Fibroblast of skin of scalp (primary cell): ENCODE data around the gene FAP.

Experiments used
- DNase-seq: peaks from one replicate; pipeline ENCODE4 v3.0.0-alpha.2; 2013

FAP gene

DNA sequence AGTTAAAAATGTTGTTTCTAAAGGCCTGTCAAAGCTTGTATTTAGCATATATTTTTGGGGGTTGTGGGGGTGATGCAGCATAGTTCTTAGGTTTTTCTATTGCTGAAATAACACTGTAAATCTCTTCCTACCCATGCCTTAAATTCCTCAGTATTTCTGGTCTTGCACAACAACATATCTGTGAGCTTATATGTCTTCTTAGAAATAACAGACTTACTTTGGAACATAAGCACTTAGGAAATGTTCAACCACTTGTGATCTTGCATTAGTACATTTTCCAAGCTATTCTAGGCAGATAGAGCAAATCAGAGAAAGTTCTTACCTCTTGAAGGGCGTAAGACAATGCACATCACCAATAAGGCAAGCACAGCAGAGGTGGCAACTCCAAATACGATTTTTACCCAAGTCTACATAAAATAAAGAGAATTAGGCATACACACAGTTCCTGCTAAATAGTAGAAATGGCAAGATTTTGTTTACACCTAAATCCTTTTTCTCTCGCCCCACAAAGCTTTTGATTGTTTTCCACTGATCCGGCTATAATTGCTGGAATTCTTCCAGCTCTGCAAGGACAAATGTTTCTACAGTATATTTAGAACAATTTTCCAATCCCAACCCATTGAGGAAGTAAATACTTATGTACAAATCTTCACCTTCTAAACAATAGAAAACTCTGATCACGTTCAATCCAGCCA, 512 bp downstream of the FAP start:
- peak; percentile 93 for DNase-seq

DNA sequence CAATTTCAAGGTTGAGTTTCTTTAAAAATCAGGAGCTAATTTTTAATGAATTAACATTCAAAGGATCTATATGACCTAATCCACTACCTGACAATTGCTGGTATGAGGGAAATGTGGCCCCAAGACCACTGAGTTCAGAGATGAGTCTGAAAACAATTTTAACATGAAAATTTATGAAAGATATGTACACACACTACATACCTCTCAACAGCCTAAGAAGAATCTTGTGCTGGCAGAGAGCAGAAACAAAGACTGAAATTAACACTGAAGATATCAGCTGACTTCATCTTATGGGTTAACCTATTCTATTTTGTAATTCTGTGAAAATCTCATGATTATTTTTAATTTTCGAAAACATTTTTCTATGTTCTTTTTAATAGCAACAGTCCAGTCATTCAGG, 1.7 kb downstream of the FAP start:
- no peak for DNase-seq

DNA sequence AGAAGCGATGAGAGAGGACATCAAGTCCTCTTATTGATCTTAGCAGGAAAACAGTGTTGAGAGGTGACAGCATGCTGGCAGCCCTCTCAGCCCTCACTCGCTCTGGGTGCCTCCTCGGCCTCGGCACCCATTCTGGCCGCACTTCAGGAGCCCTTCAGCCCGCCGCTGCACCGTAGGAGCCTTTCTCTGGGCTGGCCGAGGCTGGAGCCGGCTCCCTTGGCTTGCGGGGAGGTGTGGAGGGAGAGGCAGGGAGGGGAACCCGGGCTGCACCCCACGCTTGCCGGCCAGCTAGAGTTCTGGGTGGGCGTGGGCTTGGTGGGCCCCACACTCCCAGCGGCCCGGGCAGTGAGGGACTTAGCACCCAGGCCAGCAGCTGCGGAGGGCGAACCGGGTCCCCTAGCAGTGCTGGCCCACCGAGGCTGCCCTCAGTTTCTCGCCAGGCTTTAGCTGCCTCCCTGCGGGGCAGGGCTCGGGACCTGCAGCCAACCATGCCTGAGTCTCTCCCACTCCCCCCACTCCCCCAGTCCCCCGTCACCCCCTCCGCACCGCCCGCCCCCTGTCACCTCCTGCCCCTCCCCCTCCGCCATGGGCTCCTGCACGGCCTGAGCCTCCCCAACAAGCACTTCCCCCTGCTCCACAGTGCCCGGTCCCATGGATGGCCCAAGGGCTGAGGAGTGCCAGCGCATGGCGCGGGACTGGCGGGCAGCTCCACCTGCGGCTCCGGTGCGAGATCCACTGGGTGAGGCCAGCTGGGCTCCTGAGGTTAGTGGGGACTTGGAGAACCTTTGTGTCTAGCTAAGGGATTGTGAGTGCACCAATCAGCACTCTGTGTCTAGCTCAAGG, 8.4 kb downstream of the FAP start:
- no peak for DNase-seq

DNA sequence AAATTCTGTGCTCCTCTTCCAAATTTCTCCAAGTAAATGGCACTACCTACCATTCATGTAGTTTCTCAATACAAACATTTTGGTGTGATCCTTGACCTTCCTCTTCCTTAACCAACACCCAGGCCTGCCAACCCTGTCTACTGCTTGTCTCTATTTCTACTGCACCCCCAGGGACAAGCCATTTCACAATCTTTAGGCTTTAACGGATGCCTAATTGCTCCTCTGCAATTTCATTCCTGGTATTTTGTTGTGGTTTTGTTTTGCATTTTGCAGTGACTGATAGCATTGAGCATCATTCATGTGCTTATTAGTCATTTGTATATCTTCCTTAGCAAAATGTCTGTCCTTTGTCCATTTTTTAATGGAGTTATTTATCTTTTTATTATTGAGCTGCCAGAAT, 10.0 kb downstream of the FAP start:
- peak; percentile 74 for DNase-seq

DNA sequence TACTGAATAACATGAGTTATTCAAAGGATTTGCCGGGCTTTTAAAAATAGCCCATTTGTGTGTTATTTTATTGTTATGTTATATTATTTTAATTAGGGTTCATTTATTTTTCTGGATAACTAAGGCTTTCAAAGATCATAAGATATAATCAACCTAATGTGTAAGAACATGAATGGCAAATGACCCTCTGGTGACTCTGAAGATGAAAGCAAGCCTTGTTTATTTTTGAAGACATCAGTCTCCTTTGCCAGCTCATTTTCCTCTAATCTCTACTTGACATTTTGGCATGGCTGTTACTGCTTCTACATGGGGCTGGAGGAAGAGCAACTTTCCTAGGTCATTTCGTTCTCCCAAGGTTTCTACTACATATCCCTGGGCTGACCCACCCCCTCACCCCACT, 10.6 kb downstream of the FAP start:
- no peak for DNase-seq

DNA sequence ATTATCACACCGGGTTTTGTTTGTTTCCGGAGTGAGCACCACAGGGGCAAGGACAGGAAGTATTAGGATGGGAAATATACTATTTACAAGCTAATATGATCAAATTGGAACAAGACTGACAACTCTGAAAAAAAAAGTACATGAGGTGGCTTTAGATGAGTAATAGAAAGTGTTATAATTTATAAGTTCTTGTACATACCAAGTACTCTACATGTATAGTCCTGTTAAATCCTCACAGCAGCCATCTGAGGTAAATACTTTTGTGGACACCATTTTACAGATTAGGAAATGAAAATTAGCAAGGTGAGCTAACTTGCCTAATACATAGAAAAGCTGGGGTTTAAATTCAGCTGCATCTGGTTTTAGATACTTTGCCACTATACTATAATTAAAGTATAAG, 11.2 kb downstream of the FAP start:
- DNase-seq = no peak

DNA sequence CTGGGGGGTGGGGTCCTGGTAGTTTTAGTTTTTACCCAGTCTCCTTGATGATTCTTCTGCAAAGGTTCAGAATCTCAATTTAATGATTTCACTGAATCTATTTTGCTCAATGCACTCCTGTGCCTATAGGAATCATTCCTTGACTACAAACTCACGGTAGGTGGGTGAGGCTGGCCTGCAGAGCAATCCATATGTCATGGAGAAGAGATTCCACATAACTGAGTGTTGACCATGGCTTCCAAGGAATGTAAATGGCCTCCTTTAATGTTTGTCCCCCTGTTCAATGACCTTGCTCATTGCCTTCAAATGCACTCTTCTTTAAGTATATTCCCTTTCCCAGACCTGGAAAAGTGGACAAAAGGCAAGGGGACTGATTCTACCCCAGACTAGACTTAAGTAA, 12.5 kb downstream of the FAP start:
- peak; percentile 23 for DNase-seq

DNA sequence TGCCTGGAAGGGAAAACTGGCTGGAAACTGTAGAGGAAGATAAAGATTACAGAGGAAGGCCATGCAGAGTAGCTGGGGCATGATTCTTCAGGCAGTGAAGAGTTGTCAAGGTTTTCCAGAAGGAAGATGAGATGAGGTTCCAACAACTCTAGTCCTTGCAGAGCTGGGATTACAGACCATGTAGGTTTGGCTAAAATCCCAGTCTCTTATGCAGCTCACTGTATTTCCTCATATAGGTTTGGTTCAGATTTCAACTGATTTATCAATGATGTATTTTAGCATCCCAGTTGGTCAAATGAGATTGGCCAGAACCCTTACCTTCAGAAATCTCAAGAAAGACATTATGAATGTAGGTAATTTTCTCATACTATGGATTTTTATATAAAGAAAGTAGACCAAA, 16.4 kb downstream of the FAP start:
- DNase-seq = no peak

DNA sequence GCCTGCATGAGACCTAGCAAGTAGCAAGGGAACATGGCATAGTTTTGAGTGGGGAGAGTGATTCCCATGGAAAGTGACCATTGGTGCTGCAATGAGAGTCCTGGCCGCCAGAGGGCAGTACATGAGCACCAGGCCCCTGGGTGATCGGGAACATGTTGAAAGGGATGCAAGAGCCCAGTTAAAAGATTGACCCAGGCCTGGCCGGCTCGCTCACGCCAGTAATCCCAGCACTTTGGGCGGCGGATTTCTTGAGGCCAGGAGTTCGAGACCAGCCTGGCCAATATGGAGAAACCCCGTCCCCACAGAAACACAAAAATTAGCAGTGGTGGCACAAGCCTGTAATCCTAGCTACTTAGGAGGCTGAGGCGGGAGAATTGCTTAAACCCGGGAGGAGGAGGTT, 22.2 kb downstream of the FAP start:
- DNase-seq = peak; percentile 68

DNA sequence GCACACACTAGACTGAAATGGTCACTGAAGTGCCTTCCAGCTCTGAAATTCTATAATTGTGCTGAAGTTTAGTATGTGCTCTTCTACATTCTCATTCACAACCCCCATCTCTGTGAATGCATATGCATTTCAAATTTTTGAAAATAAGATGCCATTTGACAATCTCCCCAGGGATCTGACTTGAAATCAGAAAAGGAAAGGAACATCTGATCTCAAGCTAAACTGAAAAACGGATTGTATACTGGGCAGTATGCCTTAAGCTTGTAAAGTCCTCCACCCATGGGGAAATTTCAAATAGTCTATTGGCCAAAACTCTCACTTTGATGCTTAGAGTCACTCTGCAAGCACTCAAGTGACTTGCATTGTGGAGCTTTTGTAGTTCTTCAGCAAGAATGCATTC, 22.9 kb downstream of the FAP start:
- no peak for DNase-seq

DNA sequence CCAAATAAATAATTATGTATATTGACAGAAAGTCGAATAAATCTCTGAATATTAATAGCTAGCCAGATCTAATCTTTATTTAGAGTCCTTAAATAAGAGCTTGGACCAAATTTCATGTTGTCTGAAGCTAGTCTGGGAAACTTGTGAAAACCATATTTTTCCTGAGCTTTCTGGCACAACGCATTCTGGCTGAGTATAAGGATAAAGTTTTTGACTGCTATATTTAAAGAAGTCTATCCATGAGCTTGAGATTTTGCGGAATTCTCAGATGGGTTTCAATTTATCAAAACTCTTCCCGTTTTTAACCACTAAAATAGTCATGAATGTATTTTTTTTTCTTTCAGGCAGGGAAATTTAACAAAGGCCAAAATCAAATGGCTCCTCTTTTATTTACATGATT, 23.8 kb downstream of the FAP start:
- DNase-seq = no peak

DNA sequence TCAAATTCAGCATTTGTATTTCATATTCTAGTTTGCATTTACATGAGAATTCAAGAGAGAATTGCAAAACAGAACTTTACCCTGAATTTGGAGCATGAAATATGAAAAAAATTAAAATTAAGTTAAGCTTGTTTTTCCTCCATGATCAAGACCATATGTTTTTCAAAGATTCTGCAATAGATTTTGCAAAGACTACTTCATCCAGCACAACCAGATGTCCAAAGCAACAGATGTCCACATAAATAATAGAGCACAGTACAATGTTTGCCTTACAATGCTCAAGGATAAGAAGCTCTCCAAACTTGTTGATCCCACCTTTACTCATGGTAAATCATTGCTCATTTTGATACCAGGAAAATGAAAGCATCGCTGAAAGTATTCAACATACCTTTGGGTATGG, 25.6 kb downstream of the FAP start:
- DNase-seq = peak; percentile 37

DNA sequence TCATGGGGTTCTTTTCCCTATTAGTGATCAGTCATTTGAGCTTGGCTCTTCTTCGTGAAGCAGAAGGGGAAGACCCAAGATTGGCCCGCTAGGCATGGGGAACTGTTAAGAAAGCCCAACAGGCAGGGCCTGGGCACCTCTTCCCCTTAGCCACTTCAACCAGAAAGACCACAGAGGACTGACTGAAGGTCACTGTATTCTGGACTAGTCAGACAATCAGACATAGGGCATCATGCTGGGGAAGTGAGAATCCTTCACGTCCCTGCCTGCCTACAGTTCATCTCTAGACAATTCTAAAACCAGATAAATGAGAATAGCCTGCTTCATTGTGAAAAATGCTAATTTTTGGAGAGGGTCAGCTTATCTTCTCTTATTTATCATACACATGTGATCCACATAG, 28.1 kb downstream of the FAP start:
- no peak for DNase-seq

DNA sequence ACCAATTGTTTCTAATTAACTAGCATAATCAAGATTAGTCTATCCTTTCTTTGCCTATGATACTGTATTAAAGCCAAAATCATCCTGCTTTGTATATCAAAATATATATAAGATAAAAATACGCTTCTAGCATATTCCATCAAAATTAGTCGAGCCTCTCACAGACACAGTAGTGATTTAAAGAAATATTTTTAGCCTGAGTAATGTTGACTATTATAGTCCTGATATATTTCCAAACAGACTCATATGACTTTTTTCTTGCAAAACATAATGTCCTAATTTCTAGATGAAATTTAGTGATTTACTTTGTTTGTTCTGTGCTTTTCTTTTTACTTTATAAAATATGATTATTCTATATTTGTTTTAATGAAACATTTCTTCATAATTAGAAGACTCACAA, 30.9 kb downstream of the FAP start:
- DNase-seq = peak; percentile 31

DNA sequence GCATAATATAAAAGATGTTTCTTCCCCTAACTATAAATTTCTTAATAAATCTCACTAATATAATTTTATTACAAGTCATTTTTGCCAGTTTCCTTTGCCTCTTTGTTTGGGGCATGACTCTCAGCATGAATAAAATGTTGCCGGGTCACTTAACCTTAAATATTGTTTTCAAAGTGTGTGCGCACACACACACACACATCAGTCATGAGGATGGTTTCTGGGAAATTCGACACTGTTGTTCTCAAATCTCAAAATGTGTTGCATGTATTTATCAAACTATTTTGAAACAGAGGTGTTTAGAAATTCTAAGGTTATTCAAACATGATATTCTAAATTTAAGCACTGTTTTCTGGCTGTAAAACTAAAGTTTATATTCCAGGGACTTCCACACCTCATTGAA, 31.5 kb downstream of the FAP start:
- no peak for DNase-seq

DNA sequence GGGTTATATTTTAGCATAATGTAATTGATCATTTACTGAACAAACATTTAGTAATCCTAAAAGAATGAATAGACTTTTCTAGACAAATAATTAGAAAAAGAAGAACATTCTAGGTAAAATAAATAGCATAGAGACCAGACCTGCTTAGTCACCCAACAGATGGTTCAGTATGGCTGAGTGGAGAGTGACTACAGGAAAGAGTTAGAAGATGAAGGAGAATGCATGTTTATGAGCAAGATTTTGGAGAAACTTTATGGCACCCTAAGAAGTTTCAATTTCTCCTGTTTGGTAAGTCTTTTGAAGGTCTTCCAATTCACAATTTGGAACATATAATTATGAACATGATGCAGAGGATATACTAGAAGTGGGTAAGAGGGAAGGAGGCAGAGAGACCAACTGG, 32.9 kb downstream of the FAP start:
- peak; percentile 29 for DNase-seq

DNA sequence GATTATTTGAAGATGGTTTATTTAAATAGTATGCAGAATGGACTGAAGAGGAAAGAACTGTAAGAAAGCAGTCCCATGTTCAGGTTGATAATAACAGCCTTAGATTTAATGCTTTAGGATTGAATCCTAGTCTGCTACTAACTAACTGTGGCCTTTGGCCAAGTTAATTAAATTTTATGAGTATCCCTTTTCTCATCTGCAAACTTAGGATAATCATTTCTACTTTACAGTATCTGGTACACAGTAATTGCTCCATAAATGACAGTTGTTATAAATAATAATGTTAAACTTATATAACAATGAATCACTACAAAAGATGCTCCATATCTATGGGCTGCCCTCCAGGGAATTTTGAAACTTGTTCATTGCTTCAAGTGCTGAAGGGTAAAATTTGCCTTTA, 41.0 kb downstream of the FAP start:
- DNase-seq = no peak

DNA sequence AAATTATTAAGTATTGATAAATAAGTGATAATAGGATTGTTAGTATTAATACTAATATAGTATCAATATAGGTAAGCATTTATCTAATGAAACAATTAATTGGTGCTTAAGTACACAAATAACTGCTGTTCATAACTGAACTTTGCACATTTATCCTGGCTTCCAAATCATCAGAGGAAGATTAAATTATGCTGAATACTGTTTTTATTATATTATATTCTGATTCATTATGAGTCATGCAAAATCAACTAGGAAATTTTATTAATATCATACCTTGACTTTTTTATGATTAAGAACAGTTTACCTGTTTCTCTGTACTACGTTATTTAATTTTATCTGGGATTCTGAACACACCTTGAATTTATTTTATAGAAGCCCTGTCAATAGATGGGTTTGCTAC, 42.6 kb downstream of the FAP start:
- no peak for DNase-seq

DNA sequence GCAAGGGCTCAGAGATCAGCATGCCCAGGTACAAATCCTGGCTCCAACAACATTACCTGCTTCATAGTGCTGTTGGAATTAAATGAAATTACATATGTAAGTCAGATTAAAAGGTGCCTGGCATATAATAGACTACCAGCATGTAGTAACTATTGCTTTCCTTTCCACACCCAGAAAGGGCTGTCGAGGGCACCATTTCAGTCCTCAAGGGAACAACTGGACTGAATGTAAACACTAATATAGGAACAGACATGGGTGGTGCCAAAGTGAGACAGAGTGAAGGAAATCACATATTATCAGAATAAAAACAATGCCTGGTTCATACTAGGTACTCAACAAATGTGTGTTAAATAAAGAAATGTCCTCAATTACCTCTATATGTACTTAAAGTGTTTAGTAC, 43.3 kb downstream of the FAP start:
- no peak for DNase-seq

DNA sequence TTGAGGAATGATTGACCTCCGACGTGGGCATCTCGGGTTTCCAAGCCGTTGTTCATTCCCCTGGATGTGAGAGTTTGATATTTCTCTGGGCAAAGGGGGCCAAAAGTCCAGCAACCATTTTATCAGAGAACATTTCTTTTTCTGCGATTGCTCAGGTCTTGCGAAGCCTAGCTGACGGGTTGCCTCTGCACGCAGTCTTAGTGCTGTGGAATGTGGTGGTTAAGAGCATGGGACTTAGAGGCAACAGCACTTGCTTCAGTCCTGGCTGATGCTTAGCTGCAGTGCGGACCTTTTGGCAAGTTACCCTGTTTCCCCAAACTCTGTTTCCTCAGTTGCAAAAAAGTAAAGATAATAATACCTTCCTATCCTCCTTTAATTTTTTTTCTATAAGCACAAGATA, 45.0 kb downstream of the FAP start:
- DNase-seq = peak; percentile 27

DNA sequence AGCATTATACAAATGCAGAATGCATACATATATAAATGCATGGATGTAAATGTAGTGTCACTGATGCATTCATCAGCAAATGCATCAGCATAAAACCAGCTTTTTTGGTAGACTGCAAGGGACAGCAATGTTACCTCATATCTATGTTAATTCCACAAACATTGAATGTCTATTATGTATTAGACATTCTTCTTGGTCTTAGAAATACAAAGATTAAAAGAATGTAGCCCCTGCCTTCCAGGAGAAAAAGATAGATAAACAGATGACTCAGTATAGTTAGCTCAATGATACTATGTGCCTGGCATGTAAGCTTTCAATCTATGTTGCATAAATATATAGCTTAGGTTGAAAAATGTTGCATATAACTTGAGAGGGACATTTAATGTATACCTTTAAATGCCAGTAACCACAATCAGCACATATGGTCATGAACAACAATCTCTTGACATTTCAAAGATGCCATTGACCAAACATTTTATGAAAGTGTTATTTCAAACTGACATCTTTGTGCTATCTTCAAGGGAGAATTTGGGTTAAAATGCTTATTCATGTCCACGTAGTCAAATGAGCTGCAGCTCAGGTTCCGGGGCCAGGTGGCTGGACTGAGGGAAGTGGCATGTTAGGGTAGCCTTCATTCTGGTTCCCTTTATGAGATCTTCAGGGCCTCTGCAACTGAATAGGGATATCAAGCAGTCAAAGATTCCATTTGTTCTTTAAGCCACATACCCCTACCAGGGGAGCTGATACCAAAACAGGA, 46.0 kb downstream of the FAP start:
- DNase-seq = peak; percentile 84

DNA sequence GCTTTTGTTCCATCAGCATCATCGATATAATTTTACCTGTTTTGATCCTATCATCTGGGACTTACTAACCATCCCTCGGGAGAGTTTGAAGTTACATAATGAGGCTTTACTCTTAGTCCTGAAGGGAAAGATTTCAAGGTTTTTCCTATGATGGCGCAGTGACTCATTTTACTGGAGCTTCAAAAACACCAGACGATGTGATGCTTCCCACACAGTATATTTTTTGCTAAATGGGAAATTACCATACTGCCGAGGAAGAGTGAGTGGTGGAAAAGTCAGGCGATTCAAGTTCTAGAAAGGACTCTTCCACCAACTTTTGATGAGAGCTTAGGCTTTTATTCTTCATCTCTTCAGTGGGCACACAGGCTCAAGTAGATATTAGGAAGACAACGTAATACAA, 46.6 kb downstream of the FAP start:
- peak; percentile 43 for DNase-seq

DNA sequence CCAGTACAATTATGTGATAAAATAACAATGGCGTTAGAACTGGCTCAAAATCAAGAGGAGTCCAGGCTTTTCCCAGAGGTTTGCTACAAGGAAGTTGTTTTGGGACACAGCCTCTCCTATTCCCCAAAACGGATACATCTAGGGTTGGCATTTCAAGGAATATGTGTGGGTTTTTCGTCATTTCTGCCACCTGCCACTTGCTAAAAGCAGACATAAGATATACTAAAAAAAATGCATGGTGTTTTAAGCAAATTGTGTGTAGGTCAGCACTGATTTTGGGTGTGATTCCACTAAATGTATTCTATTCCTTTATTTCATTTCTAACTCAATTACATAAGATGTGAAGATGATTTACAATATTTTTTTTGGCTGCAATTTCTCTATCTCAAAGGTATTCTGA, 54.8 kb downstream of the FAP start:
- no peak for DNase-seq
